Stimulated activated naive CD8-positive, alpha-beta T cell treated with anti-CD3 and anti-CD28 coated beads, Interleukin-15, amount 100 ng/mL, for 72 hours (primary cell): Measurements from ENCODE around the gene AKNA.
A peak's percentile ranks its signal among the peaks of the same experiment; 100 is the strongest.

Experiments used
- ATAC-seq: fragments of 150-1000 bp; cut with Tn5 transposase; 2 replicates; pipeline ENCODE4 v1.10.0; 2021; ENCODE audit warnings: mild to moderate bottlenecking, moderate library complexity
- DNase-seq, 2 donors: peaks; one replicate each; pipeline ENCODE4 v3.0.0; 2021 to 2022
- H3K27ac Mint-ChIP-seq, 2 donors: one replicate each; pipeline ENCODE4 v1.8.0; 2022; ENCODE audit warnings: mild to moderate bottlenecking in 2 of 2, mixed read lengths in 2 of 2, moderate library complexity in 2 of 2
- H3K27me3 Mint-ChIP-seq: one replicate; pipeline ENCODE4 v1.8.0; 2022; ENCODE audit warnings: mixed read lengths
- H3K4me1 Mint-ChIP-seq: one replicate; pipeline ENCODE4 v1.8.0; 2022; ENCODE audit warnings: mild to moderate bottlenecking, mixed read lengths
- H3K4me3 Mint-ChIP-seq, 2 donors: one replicate each; pipeline ENCODE4 v1.8.0; 2022; ENCODE audit warnings: mild to moderate bottlenecking in 2 of 2, mixed read lengths in 2 of 2, moderate library complexity in 1 of 2
- H3K9me3 Mint-ChIP-seq, 2 donors: one replicate each; pipeline ENCODE4 v1.8.0; 2022; ENCODE audit warnings: mixed read lengths in 2 of 2

The AKNA gene

GRCh38 chr9:114287001-114287762, 100.6 kb downstream of the AKNA start:
- DNase-seq, result peak in 1 of 2 donors; percentile 4
- Mint-ChIP-seq H3K9me3 (no peaks in the 10 kb centered on the region), H3K4me1 (peaks cover 15% of the 10 kb centered on the region), H3K27ac (no peak overlapping the region), H3K27me3 (peaks cover 8% of the 10 kb centered on the region), H3K4me3 (no peak overlapping the region)
- no peak for ATAC-seq

- H3K27ac Mint-ChIP-seq, result no peak overlapping the region
- peaks cover 13% of the 10 kb centered on the region for H3K4me1 Mint-ChIP-seq
- no peak overlapping the region for H3K4me3 Mint-ChIP-seq
- ATAC-seq (no peak), DNase-seq (peak in 1 of 2 donors; percentile 0)
- no peaks in the 10 kb centered on the region for H3K9me3 Mint-ChIP-seq
- peaks cover 6% of the 10 kb centered on the region for H3K27me3 Mint-ChIP-seq
Measured at GRCh38 chr9:114286146-114286679, 101.6 kb downstream of the AKNA start.

GRCh38 chr9:114285166-114285867, 102.5 kb downstream of the AKNA start:
- no peak overlapping the region for H3K4me3 Mint-ChIP-seq
- DNase-seq (no peak), ATAC-seq (no peak)
- H3K9me3 Mint-ChIP-seq, result no peaks in the 10 kb centered on the region
- peaks cover 9% of the 10 kb centered on the region for H3K4me1 Mint-ChIP-seq
- no peak overlapping the region for H3K27ac Mint-ChIP-seq
- H3K27me3 Mint-ChIP-seq, result no peaks in the 10 kb centered on the region

DNA sequence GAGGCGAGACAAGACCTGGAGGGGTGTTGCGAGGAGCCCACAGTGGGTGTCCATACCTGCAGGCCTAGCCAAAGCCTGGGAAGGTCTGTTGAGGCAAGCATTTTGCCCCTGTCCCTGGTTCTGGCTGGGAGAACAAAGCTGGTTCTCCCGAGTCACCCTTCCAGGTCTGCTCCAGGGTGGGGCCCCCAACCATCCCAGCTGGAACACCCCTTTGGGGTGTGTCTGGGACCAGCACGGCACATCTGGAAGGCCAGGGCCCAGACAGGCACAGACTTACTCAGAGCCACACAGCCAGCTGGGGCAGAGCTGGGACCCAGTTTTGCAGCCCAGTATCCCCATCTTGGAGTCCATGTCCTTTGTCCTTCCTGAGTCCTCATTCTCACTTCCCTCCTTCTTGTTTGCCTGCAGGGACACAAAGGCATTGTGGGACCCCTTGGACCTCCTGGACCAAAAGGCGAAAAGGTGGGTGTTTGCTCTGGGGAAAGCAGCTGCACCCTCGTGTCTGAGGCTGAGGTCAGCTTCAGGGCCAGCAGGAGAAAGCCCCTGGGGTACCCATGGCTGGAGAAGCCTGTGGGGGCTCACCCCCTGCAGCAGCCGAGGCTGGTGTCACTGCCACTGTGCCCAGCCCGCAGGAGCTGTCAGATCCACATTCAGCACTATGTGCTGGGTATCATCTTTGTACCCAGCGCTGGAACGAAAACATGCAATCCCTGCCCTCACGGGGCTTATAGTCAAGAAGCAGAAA, 103.3 kb downstream of the AKNA start:
- no peak for DNase-seq
- Mint-ChIP-seq H3K27me3 (no peaks in the 10 kb centered on the region), H3K27ac (no peak overlapping the region), H3K9me3 (no peaks in the 10 kb centered on the region), H3K4me3 (no peak overlapping the region), H3K4me1 (peaks cover 9% of the 10 kb centered on the region)
- ATAC-seq, result no peak
